HuH-7.5 (cell line): Measurements from ENCODE around the gene PCDH9.
"Not testable (repeated sequence)": the region's sequence is repeated elsewhere in the genome, so short reads cannot be mapped to it uniquely, and the experiment has no call there.

Experiments
- DNase-seq: peaks from one replicate; pipeline ENCODE4 v3.0.0; 2011; ENCODE audit warnings: low spot score

The PCDH9 gene

DNA sequence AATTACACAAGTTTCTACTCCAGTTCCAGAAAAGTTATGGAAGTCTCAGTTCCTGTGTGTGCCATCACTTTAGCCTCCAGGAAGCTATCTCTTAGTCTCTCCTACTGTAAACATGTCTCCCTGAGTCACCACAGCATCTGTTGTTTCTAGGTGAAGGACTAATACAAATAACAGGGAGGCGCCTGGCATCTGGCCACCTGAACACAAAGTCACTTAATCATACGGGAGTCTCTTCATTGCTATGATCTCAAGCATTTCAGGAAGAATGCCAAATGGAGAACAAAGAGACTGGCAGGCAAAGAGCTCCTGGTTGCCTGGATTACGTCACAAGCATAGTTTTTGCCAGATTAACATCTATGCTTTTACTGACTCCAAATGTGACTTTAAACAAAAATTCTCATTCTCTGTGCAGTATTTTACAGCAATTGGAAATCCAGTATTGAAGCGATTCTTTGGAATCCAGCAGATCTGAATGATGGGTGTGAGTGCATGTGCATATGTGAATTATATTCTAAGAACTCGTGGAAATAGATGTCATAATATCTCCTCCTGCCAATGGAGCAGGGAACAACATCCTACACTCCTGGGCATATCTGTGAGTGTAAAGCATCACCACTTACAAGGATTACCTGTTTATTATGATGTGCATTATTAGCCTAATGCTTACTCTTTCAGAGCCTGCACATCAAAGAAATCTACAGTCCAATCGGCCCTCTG, 572.8 kb downstream of the PCDH9 start:
- DNase-seq = peak; percentile 7

GRCh38 chr13:66655847-66656454, 574.2 kb downstream of the PCDH9 start:
- no peak for DNase-seq

GRCh38 chr13:66644855-66645460, 585.2 kb downstream of the PCDH9 start:
- no peak for DNase-seq

DNA sequence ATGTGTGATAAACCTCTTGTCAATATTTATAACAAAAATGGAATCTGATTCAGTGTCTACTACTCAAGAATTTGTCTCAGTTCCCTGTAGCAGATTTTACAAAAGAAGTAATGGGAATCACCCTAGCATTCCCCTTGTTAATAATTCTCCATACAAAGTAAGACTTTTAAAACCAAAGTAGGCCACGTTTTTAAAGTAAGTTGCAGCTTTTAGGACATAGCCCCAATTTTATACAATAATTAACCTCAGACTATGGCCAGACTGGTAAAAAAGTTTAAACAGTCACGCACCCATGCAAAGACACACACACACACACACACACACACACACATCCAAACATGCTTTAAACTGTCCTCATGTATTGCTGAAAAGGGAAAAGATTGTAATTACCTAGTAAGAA, 589.9 kb downstream of the PCDH9 start:
- no peak for DNase-seq

DNA sequence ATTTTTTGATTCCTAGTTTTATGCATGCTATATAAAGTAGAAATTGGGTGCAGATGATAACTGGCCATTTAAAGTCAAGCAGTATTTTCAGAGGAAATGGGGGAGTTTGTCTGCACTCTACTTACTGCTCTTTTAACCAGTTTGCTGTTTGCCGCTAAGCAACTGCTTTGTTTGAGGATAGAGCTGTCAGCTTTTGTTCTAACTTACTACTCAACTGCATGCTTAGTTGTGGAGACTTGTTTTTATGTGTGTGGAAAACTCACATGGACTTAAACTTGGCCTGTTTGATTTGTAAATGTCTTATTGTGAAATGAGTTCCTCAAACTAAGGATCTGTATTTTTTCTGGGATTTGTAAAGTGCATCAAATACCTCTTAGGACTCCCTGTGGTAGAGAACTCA, 591.1 kb downstream of the PCDH9 start:
- no peak for DNase-seq

DNA sequence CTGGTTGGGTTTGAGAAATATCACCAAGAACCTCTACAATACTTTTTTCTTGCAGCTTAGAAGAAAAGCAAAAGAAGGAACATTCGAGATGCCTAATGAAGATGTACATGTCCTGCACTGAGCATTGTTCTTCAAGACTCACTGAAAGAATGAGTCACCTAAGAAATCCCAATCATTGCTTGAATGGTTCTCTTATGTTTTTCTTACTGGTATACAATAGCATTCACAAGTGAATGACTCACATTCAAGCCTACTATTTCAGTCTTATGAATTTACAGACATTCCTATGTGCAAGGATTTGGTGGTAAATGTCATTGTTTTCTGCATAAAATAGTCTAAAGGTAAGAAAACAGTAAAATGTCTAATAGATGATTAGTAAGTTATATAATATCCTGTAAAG, 594.6 kb downstream of the PCDH9 start:
- DNase-seq = no peak

- DNase-seq = no peak
Observed at GRCh38 chr13:66634384-66634783, 595.8 kb downstream of the PCDH9 start.

DNA sequence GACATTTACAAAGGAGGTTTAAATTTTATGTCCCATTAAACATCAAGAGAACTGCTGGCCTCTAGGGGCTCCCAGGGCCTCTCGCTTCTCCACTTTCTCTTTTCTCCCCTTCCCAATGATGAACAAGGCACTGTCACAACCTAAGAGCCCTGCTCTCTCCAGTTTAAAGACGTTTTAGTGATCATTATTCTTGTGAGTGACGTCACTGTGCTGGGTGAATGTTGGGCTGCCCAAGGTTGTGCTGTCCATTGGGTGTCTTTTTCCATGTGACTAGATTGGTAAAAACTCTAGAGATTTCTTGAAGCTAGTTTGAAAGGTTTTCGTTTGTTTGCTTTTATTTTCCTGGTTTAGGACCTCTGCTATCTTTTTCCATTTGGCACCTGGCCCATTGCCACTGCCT, 602.6 kb downstream of the PCDH9 start:
- DNase-seq = no peak

- DNase-seq = no peak
Observed at GRCh38 chr13:66624302-66624701, 605.8 kb downstream of the PCDH9 start.

- DNase-seq = no peak
Observed at GRCh38 chr13:66623129-66623820, 606.9 kb downstream of the PCDH9 start.

DNA sequence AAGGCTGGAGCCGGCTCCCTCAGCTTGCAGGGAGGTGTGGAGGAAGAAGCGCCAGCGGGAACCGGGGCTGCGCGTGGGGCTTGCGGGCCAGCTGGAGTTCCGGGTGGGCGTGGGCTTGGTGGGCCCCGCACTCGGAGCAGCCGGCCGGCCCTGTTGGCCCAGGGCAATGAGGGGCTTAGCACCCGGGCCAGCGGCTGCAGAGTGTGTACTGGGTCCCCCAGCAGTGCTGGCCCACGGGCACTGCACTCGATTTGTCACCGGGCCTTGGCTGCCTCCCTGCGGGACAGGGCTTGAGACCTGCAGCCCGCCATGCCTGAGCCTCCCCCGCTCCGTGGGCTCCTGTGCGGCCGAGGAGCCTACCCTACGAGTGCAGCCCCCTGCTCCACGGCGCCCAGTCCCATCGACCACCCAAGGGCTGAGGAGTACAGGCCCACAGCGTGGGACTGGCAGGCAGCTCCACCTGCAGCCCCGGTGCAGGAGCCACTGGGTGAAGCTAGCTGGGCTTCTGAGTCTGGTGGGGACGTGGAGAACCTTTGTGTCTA, 608.2 kb downstream of the PCDH9 start:
- not testable (repeated sequence) for DNase-seq

GRCh38 chr13:66618702-66619101, 611.4 kb downstream of the PCDH9 start:
- DNase-seq = peak; percentile 9

DNA sequence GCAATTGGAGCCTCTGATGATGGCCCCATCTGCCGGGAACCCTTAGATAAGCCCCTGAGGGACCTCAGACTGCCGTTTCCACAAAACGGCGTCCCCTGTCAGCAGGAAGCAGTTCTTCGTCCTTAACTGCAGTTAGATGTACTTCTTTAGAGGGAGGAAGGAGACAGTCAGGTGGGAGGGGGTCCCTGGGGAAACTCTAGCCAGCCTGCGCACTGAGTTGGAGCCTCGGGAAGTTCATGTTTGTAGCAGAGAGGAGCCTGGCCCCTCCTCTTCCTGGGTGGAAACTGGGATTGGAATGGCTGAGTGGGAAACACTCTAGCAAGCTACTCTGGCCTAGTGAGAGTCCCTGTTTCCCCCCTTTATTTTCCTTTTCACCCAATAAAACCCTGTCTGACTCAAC, 612.4 kb downstream of the PCDH9 start:
- DNase-seq = no peak

GRCh38 chr13:66612983-66613382, 617.2 kb downstream of the PCDH9 start:
- DNase-seq = no peak

DNA sequence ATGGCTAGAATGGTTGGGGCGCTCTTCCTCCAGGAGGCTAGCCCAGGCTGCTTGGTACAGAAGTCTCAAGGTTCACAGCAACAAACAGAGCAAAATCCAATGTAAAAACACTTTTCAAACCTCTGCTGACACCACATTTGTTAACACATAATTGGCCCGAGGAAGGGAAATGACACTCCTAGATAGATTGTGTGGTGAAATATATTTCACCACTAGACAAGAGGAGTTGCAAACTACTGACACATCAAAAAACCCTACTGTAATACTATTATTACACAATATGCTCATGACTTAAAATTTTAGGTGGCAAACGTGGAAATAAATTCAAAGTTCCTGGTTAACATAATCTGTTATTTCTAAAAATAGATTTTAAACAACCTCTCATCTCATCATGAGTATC, 643.6 kb downstream of the PCDH9 start:
- no peak for DNase-seq

DNA sequence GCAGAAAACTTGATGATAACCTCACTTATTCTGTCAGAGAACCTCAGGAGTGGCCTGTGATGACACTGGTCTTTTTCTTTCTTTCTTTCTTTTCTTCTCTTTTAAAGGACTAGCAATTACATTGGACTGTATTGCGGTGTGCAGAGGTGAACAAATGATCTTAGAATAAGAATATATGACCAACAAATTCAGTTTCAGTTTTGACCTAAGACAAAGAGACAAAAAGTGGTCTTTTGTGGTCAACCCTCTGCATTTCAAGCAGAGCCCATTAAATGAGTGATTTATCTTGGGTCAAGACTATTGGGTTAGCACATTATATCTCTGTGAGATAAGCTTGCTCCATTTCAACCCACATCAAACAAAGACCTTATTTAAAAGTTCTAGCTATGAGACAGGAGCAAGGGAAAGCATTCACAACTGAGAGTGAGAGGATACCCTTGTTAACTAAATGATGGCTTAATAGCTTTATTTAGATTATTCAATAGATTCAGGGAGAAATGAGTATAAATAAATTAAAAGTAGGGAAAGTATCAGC, 644.4 kb downstream of the PCDH9 start:
- no peak for DNase-seq

- no peak for DNase-seq
Observed at GRCh38 chr13:66581675-66582074, 648.5 kb downstream of the PCDH9 start.

DNA sequence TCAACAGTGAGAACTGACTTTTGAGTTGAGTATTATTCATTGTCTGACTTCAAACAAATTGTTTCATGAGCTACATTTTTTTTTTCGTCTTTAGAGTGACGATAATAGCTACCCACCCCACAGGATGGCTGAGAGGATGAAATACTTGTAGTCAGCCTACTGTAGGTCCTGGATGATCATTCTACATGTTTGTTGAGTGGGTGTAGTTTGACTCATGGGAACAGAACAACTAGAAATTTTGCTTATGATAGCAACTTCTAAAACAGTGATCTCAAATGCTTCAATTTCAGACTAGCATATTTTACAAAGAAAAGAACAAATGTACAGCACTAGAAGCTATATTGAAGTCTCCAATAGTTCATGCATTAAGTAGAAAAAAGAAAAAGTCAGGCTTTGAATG, 651.8 kb downstream of the PCDH9 start:
- no peak for DNase-seq

DNA sequence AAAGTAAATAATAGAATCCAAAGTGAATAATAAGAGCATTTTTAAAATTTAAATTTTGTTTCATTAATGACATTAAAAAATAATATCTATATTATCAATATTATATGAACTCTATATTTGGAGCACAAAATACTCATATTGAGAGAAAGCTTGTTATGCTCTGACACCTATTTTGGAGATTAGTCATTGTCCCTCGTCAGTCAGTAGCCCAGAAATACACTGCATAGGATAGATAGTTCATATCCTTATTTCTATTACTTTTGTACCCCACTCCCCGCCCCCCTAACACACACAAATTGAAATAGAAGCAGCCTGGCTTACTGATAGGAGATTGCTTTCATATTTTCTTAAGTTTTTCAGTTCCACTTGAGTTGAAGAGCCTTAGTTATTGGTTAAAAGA, 652.8 kb downstream of the PCDH9 start:
- DNase-seq = no peak

DNA sequence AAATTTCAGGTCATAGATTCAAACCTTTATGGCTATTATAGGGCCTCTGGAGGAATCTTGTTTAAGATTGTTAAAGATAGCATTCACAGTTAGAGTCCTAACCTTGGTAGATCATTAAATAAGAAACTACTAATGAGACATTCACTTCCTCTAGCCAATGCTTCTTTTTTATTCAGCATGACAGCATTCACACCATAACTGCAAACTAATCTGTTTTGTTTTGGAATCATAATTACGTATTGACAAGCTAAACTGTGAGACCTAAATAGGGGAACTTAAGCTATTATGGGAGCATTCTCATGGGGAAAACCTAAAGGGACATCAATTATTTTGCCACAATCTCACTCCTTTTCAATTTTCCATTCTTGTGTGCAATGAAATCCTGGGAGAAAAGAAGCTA, 653.8 kb downstream of the PCDH9 start:
- DNase-seq = no peak

DNA sequence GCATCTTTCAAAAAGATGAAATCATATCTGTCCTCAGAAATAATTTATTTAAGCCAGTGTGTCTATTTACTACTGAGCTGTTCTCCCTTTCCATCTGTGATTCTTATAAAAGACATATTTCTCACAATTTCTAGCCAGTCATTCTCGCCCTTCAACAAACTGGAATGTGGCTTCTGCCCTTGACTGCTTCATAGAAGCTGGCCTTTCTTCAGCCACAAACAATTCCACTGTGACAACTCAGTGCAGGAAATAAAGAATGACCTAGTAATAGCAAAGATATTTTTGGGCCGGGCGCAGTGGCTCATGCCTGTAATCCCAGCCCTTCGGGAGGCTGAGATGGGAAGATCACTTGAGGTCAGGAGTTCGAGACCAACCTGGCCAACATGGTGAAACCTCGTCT, 655.5 kb downstream of the PCDH9 start:
- DNase-seq = no peak

GRCh38 chr13:66567899-66568612, 662.1 kb downstream of the PCDH9 start:
- DNase-seq = no peak
